ENCODE results near the gene CAMK1D. TPM values are rescaled to one million over a fixed set of nuclear protein-coding genes. Genes with fewer than 3 reads are reported as not detected.

CAMK1D gene
- total and polyA plus RNA-seq, 2 of the 8 experiments (the other 6 are each of a cell fraction or from before 2014, with no cell fraction given): 3.5 to 10.6 TPM

GRCh38 chr10:12492016-12492415 is 142.7 kb downstream of the CAMK1D start:
- no peak overlapping the region for H3K27ac ChIP-seq (ENCODE audit: low read depth, low read length)
- no peaks in the 10 kb centered on the region for H3K36me3 ChIP-seq (ENCODE audit: control insufficient read depth in 2 of 4, insufficient read depth in 4 of 4, low read length in 3 of 4)
- H4K20me1 ChIP-seq (replicated peaks in 1 of 2; ENCODE audit: control insufficient read depth in 1 of 2, insufficient read depth in 2 of 2, low read length in 2 of 2): no peaks in the 10 kb centered on the region
- H3K56ac ChIP-seq (replicated peaks; ENCODE audit: insufficient read length, low read depth, low read length): no peak overlapping the region
- H3K23ac ChIP-seq (ENCODE audit: insufficient read length): no peak overlapping the region
- POLR2A ChIA-PET (ENCODE audit: partially characterized antibody): no interaction called here
- peaks cover 0 to 3% (median 0%) of the 10 kb centered on the region in 4 experiments; a peak in 2 of 7 replicates for H3K4me1 ChIP-seq (replicated peaks in 1 of 4; ENCODE audit: control insufficient read depth in 3 of 4, insufficient read depth in 4 of 4, low read length in 3 of 4)
- H3K27me3 ChIP-seq (replicated peaks in 1 of 4; ENCODE audit: control insufficient read depth in 3 of 4, extremely low read depth in 1 of 4, insufficient read depth in 3 of 4, low read length in 3 of 4): no peaks in the 10 kb centered on the region
- no peak overlapping the region for H3K4me3 ChIP-seq (ENCODE audit: extremely low read depth in 1 of 4, insufficient read depth in 2 of 4, low read depth in 3 of 4, low read length in 4 of 4)
- H4K5ac ChIP-seq (ENCODE audit: insufficient read length, low read depth, low read length): no peak overlapping the region
- CTCF ChIA-PET (ENCODE audit: partially characterized antibody): no interaction called here
- H3K23me2 ChIP-seq (ENCODE audit: low read depth, low read length): no peaks in the 10 kb centered on the region
- H3K79me2 ChIP-seq (ENCODE audit: control insufficient read depth in 1 of 2, insufficient read depth in 2 of 2, low read length in 2 of 2): no peaks in the 10 kb centered on the region; a peak in 1 of 4 replicates
- no peak overlapping the region for H3K4ac ChIP-seq (replicated peaks; ENCODE audit: insufficient read length, low read depth, low read length)
- FAIRE-seq (no peak), DNase-seq (ENCODE audit: low read depth in 1 of 2, low spot score in 2 of 2) (no peak)
- no peak overlapping the region for H2BK12ac ChIP-seq (ENCODE audit: low read depth, low read length)
- no peak overlapping the region for H4K8ac ChIP-seq (ENCODE audit: extremely low read depth, insufficient read depth, low read length)
- no peak overlapping the region for H3K4me2 ChIP-seq (ENCODE audit: insufficient read depth in 1 of 2, low read depth in 2 of 2, low read length in 2 of 2)
- H2AFZ ChIP-seq (ENCODE audit: low read length): no peak overlapping the region
- H4K91ac ChIP-seq (replicated peaks; ENCODE audit: insufficient read length, low read length): no peak overlapping the region
- H2BK120ac ChIP-seq (replicated peaks; ENCODE audit: low read depth, low read length): no peak overlapping the region
- H2BK15ac ChIP-seq (ENCODE audit: low read length): no peak overlapping the region
- H3K79me1 ChIP-seq (ENCODE audit: low read depth, low read length): no peaks in the 10 kb centered on the region
- H2BK5ac ChIP-seq (ENCODE audit: low read depth, low read length): no peak overlapping the region
- 95% methylated on average over 8 of the region's 8 CpGs; no CpG with 5 or more reads in 1 of the 2 experiments for WGBS, 2 experiments (ENCODE audit: extremely low coverage in 1 of 2, insufficient coverage in 1 of 2, insufficient read length in 1 of 2, insufficient replicate concordance in 2 of 2, low coverage in 1 of 2, low lambda C conversion rate in 2 of 2, missing lambda C conversion rate in 1 of 2)
- no peak overlapping the region for H2BK20ac ChIP-seq (ENCODE audit: low read length)
- no peak overlapping the region for H2AK5ac ChIP-seq (ENCODE audit: low read depth, low read length)
- TF ChIP-seq JUN (IDR thresholded peaks at IDR 0.05; ENCODE audit: low read depth, low read length) (no peak), RFX5 (IDR thresholded peaks at IDR 0.05; ENCODE audit: borderline replicate concordance, low read depth, low read length) (no peak), KDM1A (IDR thresholded peaks at IDR 0.05; ENCODE audit: borderline replicate concordance, low read length) (no peak), CTCF (IDR thresholded peaks at IDR 0.05; ENCODE audit: control extremely low read depth in 1 of 3, insufficient read depth in 1 of 3, low read depth in 1 of 3, low read length in 3 of 3) (no peak), PHF8 (conservative IDR thresholded peaks at IDR 0.05; ENCODE audit: low read depth, low read length) (no peak), BRCA1 (IDR thresholded peaks at IDR 0.05; ENCODE audit: low read depth, low read length) (no peak), CEBPB (IDR thresholded peaks at IDR 0.05; ENCODE audit: low read depth, low read length) (no peak), RBBP5 (IDR thresholded peaks at IDR 0.05; ENCODE audit: borderline replicate concordance, low read depth, low read length) (no peak)
- H3K14ac ChIP-seq (ENCODE audit: insufficient read length): no peak overlapping the region
- no peak overlapping the region for H3K9ac ChIP-seq (replicated peaks in 1 of 4; ENCODE audit: extremely low read depth in 1 of 4, low read depth in 3 of 4, low read length in 3 of 4)
- H3K9me3 ChIP-seq (ENCODE audit: insufficient read depth in 2 of 2, low read depth in 1 of 2, low read length in 1 of 2): peaks cover 3 to 4% of the 10 kb centered on the region in 2 experiments; a peak in 2 of 4 replicates
- H3K18ac ChIP-seq (ENCODE audit: extremely low read depth, low read length): no peak overlapping the region

All from H1 (cell line).